GM23338 (cell line): ENCODE data around the gene GFAP. TPM values are rescaled to one million over a fixed set of nuclear protein-coding genes. Genes with fewer than 3 reads are reported as not detected.

Source experiments
- EZH2 ChIP-seq: fragments of 200-600 bp; sonication (generic); IDR thresholded peaks from one replicate; pipeline ENCODE4 v1.8.0; 2017; ENCODE audit warnings: antibody characterized with exemption, mild to moderate bottlenecking, low read depth; ENCODE audit not compliant: unreplicated experiment
- EZH2phosphoT487 ChIP-seq: fragments of 200-600 bp; sonication (generic); IDR thresholded peaks from one replicate; pipeline ENCODE4 v1.8.1; 2018; ENCODE audit warnings: antibody characterized with exemption; ENCODE audit not compliant: unreplicated experiment
- JUNB ChIP-seq: IDR thresholded peaks from one replicate; pipeline ENCODE4 v1.6.1; 2016; ENCODE audit warnings: antibody characterized with exemption; ENCODE audit not compliant: unreplicated experiment
- NANOG ChIP-seq: IDR thresholded peaks from 2 replicates; pipeline ENCODE4 v1.6.1; 2016; ENCODE audit warnings: antibody characterized with exemption, borderline replicate concordance
- REST ChIP-seq: IDR thresholded peaks from one replicate; pipeline ENCODE4 v1.6.1; 2018; ENCODE audit warnings: antibody characterized with exemption; ENCODE audit not compliant: unreplicated experiment
- STAT1 ChIP-seq: IDR thresholded peaks from one replicate; pipeline ENCODE4 v1.6.1; 2016; ENCODE audit warnings: antibody characterized with exemption; ENCODE audit not compliant: unreplicated experiment
- ZNF331 ChIP-seq: fragments of 250-450 bp; sonication (Bioruptor Pico); IDR thresholded peaks from 2 replicates; pipeline ENCODE4 v1.5.0; 2020; ENCODE audit warnings: low read depth, mild to moderate bottlenecking, moderate library complexity
- ZNF462 ChIP-seq: fragments of 250-450 bp; sonication (Bioruptor Pico); IDR thresholded peaks from 2 replicates; pipeline ENCODE4 v1.5.0; 2020; ENCODE audit warnings: mild to moderate bottlenecking, moderate library complexity
- polyA plus RNA-seq: library from polyadenylated mRNA; unstranded; fragments of >200 nt; fragmentation: Nextera tagmentation; extraction: Ambion mirVana; gene quantifications from 2 replicates; pipeline ENCODE4 v1.2.1, GENCODE V29; 2016
- total RNA-seq: library from RNA; depleted of rRNA; stranded (reverse); fragments of >200 nt; shearing (Covaris generic); gene quantifications from 2 replicates; pipeline ENCODE4 v1.2.3, GENCODE V29; 2014

The GFAP gene
- total and polyA plus RNA-seq, 2 experiments from 2014 or later = 0.15 to 5.1 TPM

DNA sequence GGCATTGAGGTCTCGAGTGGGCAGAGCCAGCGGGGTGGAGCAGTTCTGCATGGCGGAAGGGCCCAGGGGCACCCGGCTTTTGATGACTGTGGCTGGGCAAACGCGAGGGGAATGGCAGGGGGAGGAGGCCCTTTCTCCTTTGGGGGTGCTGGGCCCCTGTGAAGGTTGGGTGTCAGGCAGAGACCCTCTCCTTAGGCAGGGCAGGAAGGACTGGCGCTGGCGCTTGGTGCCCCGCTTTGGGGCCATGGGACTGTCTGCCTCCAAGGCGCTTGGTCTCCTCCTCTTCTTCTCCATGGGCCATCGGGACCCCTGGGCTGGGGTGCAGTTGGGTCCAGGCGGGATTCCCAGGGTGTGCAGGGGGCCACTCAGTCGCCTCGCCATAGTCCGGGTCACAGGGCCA is 12.8 kb upstream of the GFAP start (continued):
- TF ChIP-seq ZNF462 (CRISPR knock-in tag) (no peak), NANOG (no peak), EZH2 (no peak), STAT1 (no peak), ZNF331 (CRISPR knock-in tag) (no peak), REST (no peak), EZH2phosphoT487 (no peak), JUNB (no peak)
